SK-N-SH (cell line): ENCODE results near the gene RTN3. TPM values are rescaled to one million over a fixed set of nuclear protein-coding genes. Genes with fewer than 3 reads are reported as not detected.

Experiments used
- CTCF ChIA-PET: fragments of 300-600, 350-600 bp; formaldehyde crosslinking; extraction: SDS; loops from one replicate; lab custom pipeline; 2021; lab: Yijun Ruan, JAX
- POLR2A ChIA-PET: fragments of 350-600 bp; sonication (Branson Sonifier 250); formaldehyde crosslinking; extraction: SDS; loops from one replicate; lab custom pipeline; 2020; ENCODE audit warnings: antibody characterized with exemption, inconsistent platforms; lab: Yijun Ruan, JAX
- DNase-seq: peaks from one replicate; pipeline ENCODE4 v3.0.0; 2012
- H2AFZ ChIP-seq: fragments of 200-600 bp; sonication (generic); 2 replicates; pipeline ENCODE4 v1.8.1; 2016; ENCODE audit warnings: antibody characterized with exemption, mild to moderate bottlenecking, low read depth
- H3F3A ChIP-seq: fragments of 200-600 bp; sonication (generic); replicated peaks from 2 replicates; pipeline ENCODE3; 2016; ENCODE audit warnings: antibody characterized with exemption, mild to moderate bottlenecking; ENCODE audit not compliant: insufficient read depth
- H3K27ac ChIP-seq, 2 experiments: fragments of 200-500 bp in 1 of 2; fragments of 200-600 bp in 1 of 2; sonication (Bioruptor generic) in 1 of 2; sonication (generic), shearing (Covaris generic) in 1 of 2; 2 replicates each; pipeline versions ENCODE4 v1.5.1 to v1.6.1; 2014 to 2016; ENCODE audit warnings: low read depth in 2 of 2, inconsistent platforms in 1 of 2, low read length in 1 of 2, mild to moderate bottlenecking in 1 of 2, mixed read lengths in 1 of 2
- H3K27me3 ChIP-seq: fragments of 200-600 bp; sonication (generic), shearing (Covaris generic); 2 replicates; pipeline ENCODE4 v1.6.1; 2016; ENCODE audit warnings: mixed run types; ENCODE audit not compliant: insufficient read depth
- H3K36me3 ChIP-seq, 2 experiments: fragments of 200-500 bp in 1 of 2; fragments of 200-600 bp in 1 of 2; sonication (Bioruptor generic) in 1 of 2; sonication (generic) in 1 of 2; replicated peaks in 1 of 2; 2 replicates each; pipeline versions ENCODE3 to v1.5.1; 2014 to 2016; ENCODE audit warnings: low read length in 1 of 2, mild to moderate bottlenecking in 1 of 2; ENCODE audit not compliant: insufficient read depth in 2 of 2, control insufficient read depth in 1 of 2
- H3K4me1 ChIP-seq, 2 experiments: fragments of 200-500 bp in 1 of 2; fragments of 200-600 bp in 1 of 2; sonication (Bioruptor generic) in 1 of 2; sonication (generic), shearing (Covaris generic) in 1 of 2; 2 replicates each; pipeline versions ENCODE4 v1.5.1 to v1.6.1; 2014 to 2016; ENCODE audit warnings: low read depth in 1 of 2, low read length in 1 of 2, mixed run types in 1 of 2; ENCODE audit not compliant: insufficient read depth in 2 of 2, control insufficient read depth in 1 of 2
- H3K4me2 ChIP-seq: fragments of 200-600 bp; sonication (generic), shearing (Covaris generic); 2 replicates; pipeline ENCODE4 v1.6.1; 2017; ENCODE audit warnings: mixed run types
- H3K4me3 ChIP-seq, 2 experiments: fragments of 200-500 bp in 1 of 2; fragments of 200-600 bp in 1 of 2; sonication (Bioruptor generic) in 1 of 2; sonication (generic), shearing (Covaris generic) in 1 of 2; 2 replicates each; pipeline versions ENCODE4 v1.5.1 to v1.8.1; 2014 to 2016; ENCODE audit warnings: low read depth in 2 of 2, inconsistent platforms in 1 of 2, low read length in 1 of 2, mild to moderate bottlenecking in 1 of 2, mixed read lengths in 1 of 2, moderate library complexity in 1 of 2
- H3K79me2 ChIP-seq: fragments of 200-600 bp; sonication (generic); 2 replicates; pipeline ENCODE4 v1.8.1; 2017; ENCODE audit warnings: mild to moderate bottlenecking; ENCODE audit not compliant: insufficient read depth
- H3K9ac ChIP-seq: fragments of 200-600 bp; sonication (generic); 2 replicates; pipeline ENCODE4 v1.6.1; 2017; ENCODE audit warnings: mixed run types
- H3K9me2 ChIP-seq: fragments of 200-600 bp; sonication (generic); 2 replicates; pipeline ENCODE4 v1.6.1; 2017; ENCODE audit warnings: mixed run types
- H3K9me3 ChIP-seq: fragments of 200-600 bp; sonication (generic); 2 replicates; pipeline ENCODE4 v1.6.1; 2017; ENCODE audit warnings: mixed run types, mild to moderate bottlenecking, moderate library complexity
- H4K20me1 ChIP-seq: fragments of 200-600 bp; sonication (generic); 2 replicates; pipeline ENCODE4 v1.6.1; 2017; ENCODE audit warnings: mild to moderate bottlenecking, mixed run types; ENCODE audit not compliant: insufficient read depth
- CHD2 ChIP-seq: fragments of 150-350 bp; IDR thresholded peaks from 2 replicates; pipeline ENCODE4 v1.6.1; 2018; ENCODE audit warnings: low read length; ENCODE audit not compliant: partially characterized antibody
- CTCF ChIP-seq: fragments of 200-600 bp; sonication (generic); IDR thresholded peaks from 2 replicates; pipeline ENCODE4 v1.6.1; 2017; ENCODE audit warnings: antibody characterized with exemption, mild to moderate bottlenecking, moderate library complexity
- EZH2phosphoT487 ChIP-seq: fragments of 200-600 bp; sonication (generic); IDR thresholded peaks from 2 replicates; pipeline ENCODE4 v1.6.1; 2017; ENCODE audit warnings: low read depth, mixed run types, mild to moderate bottlenecking, antibody characterized with exemption, moderate library complexity, borderline replicate concordance
- FOSL2 ChIP-seq: IDR thresholded peaks from 2 replicates; pipeline ENCODE4 v1.4.0; 2012; ENCODE audit warnings: low read depth, mild to moderate bottlenecking, moderate library complexity, borderline replicate concordance
- FOXJ3 ChIP-seq: sonication (generic); formaldehyde crosslinking; IDR thresholded peaks from 2 replicates; pipeline ENCODE4 v1.5.1; 2020; ENCODE audit warnings: mild to moderate bottlenecking, missing genetic modification reagents
- FOXM1 ChIP-seq: IDR thresholded peaks from 2 replicates; pipeline ENCODE4 v1.4.0; 2012; ENCODE audit warnings: low read depth, mild to moderate bottlenecking
- GABPA ChIP-seq: IDR thresholded peaks from 2 replicates; pipeline ENCODE4 v1.4.0; 2012; ENCODE audit warnings: low read depth, mild to moderate bottlenecking
- GATA2 ChIP-seq: sonication (generic); formaldehyde crosslinking; IDR thresholded peaks from 2 replicates; pipeline ENCODE4 v1.5.0; 2020; ENCODE audit warnings: mild to moderate bottlenecking, missing genetic modification reagents
- JUND ChIP-seq: IDR thresholded peaks from 2 replicates; pipeline ENCODE4 v1.4.0; 2012
- MEF2A ChIP-seq: IDR thresholded peaks from 2 replicates; pipeline ENCODE4 v1.4.0; 2012; ENCODE audit warnings: low read depth, borderline replicate concordance
- MXI1 ChIP-seq: IDR thresholded peaks from 2 replicates; pipeline ENCODE4 v1.6.1; 2012; ENCODE audit warnings: mild to moderate bottlenecking, low read depth, low read length, improper control_type of control experiment
- NFIC ChIP-seq: IDR thresholded peaks from 2 replicates; pipeline ENCODE4 v1.4.0; 2012; ENCODE audit warnings: borderline replicate concordance
- PBX3 ChIP-seq: IDR thresholded peaks from 2 replicates; pipeline ENCODE4; 2012
- POLR2AphosphoS5 ChIP-seq: IDR thresholded peaks from 2 replicates; pipeline ENCODE4 v1.6.1; 2012; ENCODE audit warnings: low read depth, low read length
- RAD21 ChIP-seq: IDR thresholded peaks from 2 replicates; pipeline ENCODE4 v1.6.1; 2012; ENCODE audit warnings: mild to moderate bottlenecking, low read length
- RCOR1 ChIP-seq: fragments of 150-350 bp; IDR thresholded peaks from 2 replicates; pipeline ENCODE4 v1.6.1; 2017; ENCODE audit warnings: antibody characterized with exemption, low read length
- RXRA ChIP-seq: IDR thresholded peaks from 2 replicates; pipeline ENCODE4 v1.4.0; 2012; ENCODE audit warnings: low read depth, mild to moderate bottlenecking, borderline replicate concordance
- SIN3A ChIP-seq: IDR thresholded peaks from 2 replicates; pipeline ENCODE4 v1.6.1; 2012; ENCODE audit warnings: low read depth, mild to moderate bottlenecking, low read length, moderate library complexity, borderline replicate concordance
- SMC3 ChIP-seq: IDR thresholded peaks from 2 replicates; pipeline ENCODE4 v1.6.1; 2012; ENCODE audit warnings: low read depth, low read length, improper control_type of control experiment
- TAF1 ChIP-seq: IDR thresholded peaks from 2 replicates; pipeline ENCODE4 v1.6.1; 2012; ENCODE audit warnings: low read depth, mild to moderate bottlenecking, low read length, moderate library complexity, borderline replicate concordance
- TCF12 ChIP-seq: IDR thresholded peaks from 2 replicates; pipeline ENCODE4 v1.4.0; 2012
- TEAD4 ChIP-seq: IDR thresholded peaks from 2 replicates; pipeline ENCODE4 v1.4.0; 2012; ENCODE audit warnings: mild to moderate bottlenecking, borderline replicate concordance; ENCODE audit not compliant: insufficient read depth
- USF1 ChIP-seq: IDR thresholded peaks from 2 replicates; pipeline ENCODE4 v1.4.0; 2012; ENCODE audit warnings: low read depth, borderline replicate concordance
- USF2 ChIP-seq: fragments of 150-350 bp; IDR thresholded peaks from 2 replicates; pipeline ENCODE4 v1.6.1; 2017; ENCODE audit warnings: antibody characterized with exemption, low read length, low read depth, borderline replicate concordance
- ZBTB33 ChIP-seq: IDR thresholded peaks from 2 replicates; pipeline ENCODE4 v1.4.0; 2012; ENCODE audit warnings: low read depth, borderline replicate concordance
- WGBS: methylation state at CpG from one replicate; pipeline ENCODE4 v1.1.6; 2017; ENCODE audit warnings: low lambda C conversion rate; 5-methylcytosine and 5-hydroxymethylcytosine counted together
- polyA plus RNA-seq, 3 experiments: library from polyadenylated mRNA; depleted of rRNA; stranded (reverse); fragments of >200 nt; gene quantifications; 2 replicates each; pipeline ENCODE4 v1.2.3, GENCODE V29; 2012

The RTN3 gene
- polyA plus RNA-seq (2012; rRNA removed): 52.7 and 59.0 TPM in 2 replicates
- 68.0 and 70.9 TPM in 2 replicates for polyA plus RNA-seq (2012; cell fraction: cytosol; rRNA removed)
- polyA plus RNA-seq (2012; cell fraction: nucleus; rRNA removed): 23.2 and 32.0 TPM in 2 replicates

GRCh38 chr11:63681321-63682065, at the start of gene RTN3:
Gene RTN3, plus strand, starts transcription at chr11:63681500. Its CDS starts 137 bp downstream, at chr11:63681637.
- ChIA-PET POLR2A (interaction anchor here (0.6 to 3.9 kb wide), 3 partner anchors 7 to 12 kb away, joined by 3 to 24 read pairs (median 5); partner anchors contain the start of gene ATL3), CTCF (interaction anchor here (0.8 to 5.6 kb wide), 13 partner anchors 7 to 203 kb away, joined by 3 to 31 read pairs (median 5); partner anchors contain the start of genes ATL3 and ZFTA)
- Histone ChIP-seq H3K9ac (peak within 1 kb of the TSS; percentile 92), H4K20me1 (no peaks in the 10 kb centered on the region; the same call in 1 of the 2 replicates), H3K4me1 (peaks cover 4% of the 10 kb centered on the region in 2 experiments; a peak in 3 of 4 replicates), H3K9me2 (no peaks in the 10 kb centered on the region), H3K4me3 (peak within 1 kb of the TSS; percentile 63 to 97), H3F3A (peaks cover 14% of the 10 kb centered on the region), H3K36me3 (peaks cover 0 to 3% of the 10 kb centered on the region in 2 experiments), H3K4me2 (peak within 1 kb of the TSS; percentile 89), H3K79me2 (peaks cover 50% of the 10 kb centered on the region), H3K27ac (peak within 1 kb of the TSS; percentile 83 to 91), H3K9me3 (no peaks in the 10 kb centered on the region), H2AFZ (peak within 1 kb of the TSS; percentile 80), H3K27me3 (no peaks in the 10 kb centered on the region)
- 0% methylated on average over 41 of the region's 74 CpGs for WGBS
- DNase-seq: peak; percentile 98
- no peak for TF ChIP-seq RAD21
- 0 out of 2 replicates have a peak, but pooled peaks have one; percentile 18 for TF ChIP-seq ZBTB33
- peak; percentile 10; the same call in 1 of the 2 replicates for TF ChIP-seq PBX3
- TF ChIP-seq FOSL2: peak; percentile 36; the same call in 1 of the 2 replicates
- TF ChIP-seq RCOR1: no peak
- no peak; the same call in none of the 2 replicates for TF ChIP-seq MXI1
- TF ChIP-seq GABPA: no peak
- TF ChIP-seq USF2: no peak
- no peak for TF ChIP-seq TEAD4
- no peak for TF ChIP-seq MEF2A
- TF ChIP-seq SMC3: no peak
- TF ChIP-seq FOXJ3 (CRISPR knock-in tag): no peak
- no peak; the same call in 1 of the 2 replicates for TF ChIP-seq TCF12
- TF ChIP-seq CTCF: no peak
- peak; percentile 86 for TF ChIP-seq TAF1
- TF ChIP-seq RXRA: no peak
- no peak for TF ChIP-seq NFIC
- no peak for TF ChIP-seq JUND
- TF ChIP-seq POLR2AphosphoS5: peak; percentile 95
- TF ChIP-seq CHD2: no peak
- TF ChIP-seq USF1: no peak; the same call in 1 of the 2 replicates
- no peak for TF ChIP-seq EZH2phosphoT487
- TF ChIP-seq FOXM1: 0 out of 2 replicates have a peak, but pooled peaks have one; percentile 21
- no peak for TF ChIP-seq GATA2 (CRISPR knock-in tag)
- TF ChIP-seq SIN3A: no peak
